Naive thymus-derived CD4-positive, alpha-beta T cell (primary cell): ENCODE measurements around the gene MKNK2. TPM values are rescaled to one million over a fixed set of nuclear protein-coding genes. Genes with fewer than 3 reads are reported as not detected.
A peak's percentile ranks its signal among the peaks of the same experiment; 100 is the strongest.
"Not testable (repeated sequence)": the region's sequence is repeated elsewhere in the genome, so short reads cannot be mapped to it uniquely, and the experiment has no call there.

Source experiments
- ATAC-seq: fragments of 150-1000 bp; cut with Tn5 transposase; 2 replicates; pipeline ENCODE4 v1.10.0; 2021; ENCODE audit warnings: mild to moderate bottlenecking, moderate library complexity
- CTCF ChIA-PET: fragments of 350-600 bp; sonication (Branson Sonifier 250); formaldehyde crosslinking; loops from one replicate; lab custom pipeline; 2021; ENCODE audit warnings: antibody characterized with exemption; lab: Charles Lee
- POLR2A ChIA-PET: fragments of 350-600 bp; sonication (Branson Sonifier 250); formaldehyde crosslinking; loops from one replicate; lab custom pipeline; 2021; ENCODE audit warnings: antibody characterized with exemption, inconsistent platforms; lab: Charles Lee
- DNase-seq, 9 donors: peaks; one replicate each; pipeline versions ENCODE4 v3.0.0 to v3.0.0-alpha.2; 2020 to 2022; ENCODE audit warnings: mixed read lengths in 1 of 9
- H3K27ac ChIP-seq: one replicate; pipeline ENCODE4 v1.7.0; 2013; ENCODE audit warnings: mild to moderate bottlenecking, low read depth, low read length, moderate library complexity
- H3K27me3 ChIP-seq, 2 donors: one replicate each; pipeline ENCODE4 v1.7.0; 2013; ENCODE audit warnings: low read length in 2 of 2, mild to moderate bottlenecking in 2 of 2, moderate library complexity in 2 of 2; ENCODE audit not compliant: control insufficient read depth in 2 of 2, insufficient read depth in 2 of 2
- H3K36me3 ChIP-seq, 3 experiments: 1 replicate in 2 of 3; 2 replicates in 1 of 3; pipeline ENCODE4 v1.7.0; 2013; ENCODE audit warnings: low read length in 3 of 3, mild to moderate bottlenecking in 3 of 3, moderate library complexity in 1 of 3; ENCODE audit not compliant: insufficient read depth in 3 of 3, control insufficient read depth in 2 of 3
- H3K4me1 ChIP-seq, 2 donors: one replicate each; pipeline ENCODE4 v1.7.0; 2013; ENCODE audit warnings: low read length in 2 of 2, mild to moderate bottlenecking in 2 of 2, moderate library complexity in 1 of 2; ENCODE audit not compliant: control insufficient read depth in 2 of 2, insufficient read depth in 2 of 2
- H3K4me3 ChIP-seq: 2 replicates; pipeline ENCODE4 v1.7.0; 2013; ENCODE audit warnings: mild to moderate bottlenecking, low read length
- H3K9me3 ChIP-seq, 3 experiments: 1 replicate in 2 of 3; 2 replicates in 1 of 3; pipeline ENCODE4 v1.7.0; 2013; ENCODE audit warnings: low read length in 3 of 3; ENCODE audit not compliant: control insufficient read depth in 2 of 3
- H3K27ac Mint-ChIP-seq, 9 donors: one replicate each; pipeline ENCODE4 v1.8.0; 2020 to 2022; ENCODE audit warnings: mixed read lengths in 9 of 9, mild to moderate bottlenecking in 8 of 9, moderate library complexity in 5 of 9, inconsistent platforms in 2 of 9
- H3K27me3 Mint-ChIP-seq, 5 donors: one replicate each; pipeline ENCODE4 v1.8.0; 2021 to 2022; ENCODE audit warnings: mixed read lengths in 5 of 5, mild to moderate bottlenecking in 1 of 5
- H3K36me3 Mint-ChIP-seq, 5 donors: one replicate each; pipeline ENCODE4 v1.8.0; 2020 to 2022; ENCODE audit warnings: mixed read lengths in 5 of 5, mild to moderate bottlenecking in 3 of 5, inconsistent platforms in 1 of 5
- H3K4me1 Mint-ChIP-seq, 7 donors: one replicate each; pipeline ENCODE4 v1.8.0; 2020 to 2022; ENCODE audit warnings: mixed read lengths in 7 of 7, mild to moderate bottlenecking in 3 of 7, inconsistent platforms in 1 of 7
- H3K4me3 Mint-ChIP-seq, 10 donors: one replicate each; pipeline ENCODE4 v1.8.0; 2020 to 2022; ENCODE audit warnings: mild to moderate bottlenecking in 10 of 10, mixed read lengths in 10 of 10, moderate library complexity in 6 of 10, inconsistent platforms in 2 of 10
- H3K9me3 Mint-ChIP-seq, 11 donors: one replicate each; pipeline ENCODE4 v1.8.0; 2020 to 2022; ENCODE audit warnings: mixed read lengths in 11 of 11, mild to moderate bottlenecking in 4 of 11, inconsistent platforms in 1 of 11, moderate library complexity in 1 of 11
- intact Hi-C, 2 donors: fragments of 100-400 bp; cut with micrococcal nuclease; formaldehyde crosslinking; loops; one replicate each; pipeline ENCODE4 v1.15.1; 2023
- polyA plus RNA-seq, 2 donors: library from polyadenylated mRNA; unstranded; fragments of 300-500 nt; fragmentation: Illumina TruSeq; gene quantifications; one replicate each; pipeline ENCODE4 v1.2.3, GENCODE V29; 2021
- total RNA-seq, 6 experiments: library from RNA in 5 of 6; stranded (reverse) in 5 of 6; gene quantifications; 1 replicate in 5 of 6; 2 replicates in 1 of 6; pipeline ENCODE4 v1.2.3 and lab custom pipeline; 2021 to 2026

Gene MKNK2
- total and polyA plus RNA-seq, 7 experiments from 2014 or later: 28.8 to 347 (median 200) TPM

DNA sequence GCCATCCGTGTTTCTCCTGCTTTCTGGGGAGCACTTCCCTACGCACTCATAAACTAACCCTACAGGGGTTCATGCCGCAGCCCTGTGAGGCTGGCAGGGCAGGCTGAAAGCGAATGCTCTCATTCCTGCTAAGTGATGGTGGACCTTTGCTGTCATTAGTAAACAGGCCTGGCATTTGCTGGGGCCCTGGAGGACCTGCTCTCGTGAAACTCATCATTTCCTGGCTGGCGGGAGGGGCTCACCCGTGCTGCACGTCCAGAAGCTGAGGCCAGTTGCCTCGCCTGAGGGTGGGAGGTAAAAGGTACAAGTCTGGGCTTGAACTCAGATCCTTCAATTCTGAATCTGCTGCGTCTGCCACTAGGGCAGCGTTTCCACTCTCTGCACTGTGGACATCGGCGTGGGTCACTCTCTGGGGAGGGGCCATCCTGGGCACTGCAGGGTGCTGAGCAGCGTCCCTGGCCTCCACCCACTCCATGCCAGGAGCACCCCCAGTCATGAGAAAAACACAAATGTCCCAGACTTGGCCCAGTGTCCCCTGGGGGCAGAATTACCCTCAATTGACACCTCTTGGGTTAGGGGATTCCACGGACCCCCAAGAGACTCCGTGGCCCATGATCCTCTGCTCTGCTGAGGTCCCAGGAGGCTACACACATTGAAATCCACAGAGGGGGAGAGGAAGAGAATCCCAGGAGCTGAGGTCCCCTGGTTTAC is 38.1 kb upstream of the MKNK2 start:
- Mint-ChIP-seq H3K36me3 (peaks cover 0 to 47% (median 4%) of the 10 kb centered on the region in 5 donors), H3K4me3 (peak overlapping the region in 9 of 10 donors; percentile 45 to 96 (median 75)), H3K9me3 (peaks cover 0 to 5% (median 0%) of the 10 kb centered on the region in 11 donors), H3K27me3 (peaks cover 0 to 2% (median 0%) of the 10 kb centered on the region in 5 donors), H3K4me1 (peaks cover 46 to 81% (median 71%) of the 10 kb centered on the region in 7 donors), H3K27ac (peak overlapping the region; percentile 82 to 95 (median 94))
- POLR2A ChIA-PET: interaction anchor here (1.4 to 2.0 kb wide), 3 partner anchors 8 to 32 kb away, joined by 3 to 5 read pairs (median 5); no protein-coding TSS in a partner anchor
- Histone ChIP-seq H3K27ac (peak overlapping the region; percentile 45), H3K4me3 (no peak overlapping the region), H3K9me3 (no peaks in the 10 kb centered on the region), H3K27me3 (no peaks in the 10 kb centered on the region), H3K36me3 (peaks cover 0 to 4% (median 4%) of the 10 kb centered on the region in 3 experiments), H3K4me1 (peaks cover 53 to 61% of the 10 kb centered on the region in 2 donors)
- no peak for DNase-seq
- CTCF ChIA-PET: interaction anchor here (0.7 kb wide), 1 partner anchor 35 kb away, joined by 4 read pairs; no protein-coding TSS in a partner anchor
- intact Hi-C loops: no loop called here
- no peak for ATAC-seq

- peaks cover 4 to 51% (median 7%) of the 10 kb centered on the region in 5 donors for H3K36me3 Mint-ChIP-seq
- H3K4me3 ChIP-seq: no peak overlapping the region
- H3K36me3 ChIP-seq: peaks cover 0 to 8% (median 0%) of the 10 kb centered on the region in 3 experiments
- CTCF ChIA-PET: interaction anchor here (1.3 to 2.0 kb wide), 2 partner anchors 7 to 18 kb away, joined by 4 to 5 read pairs; no protein-coding TSS in a partner anchor
- H3K27ac Mint-ChIP-seq: peak overlapping the region; percentile 82 to 96 (median 94)
- H3K9me3 ChIP-seq: no peaks in the 10 kb centered on the region
- H3K27me3 Mint-ChIP-seq: peaks cover 0 to 2% (median 0%) of the 10 kb centered on the region in 5 donors
- H3K27ac ChIP-seq: peak overlapping the region; percentile 69
- H3K27me3 ChIP-seq: no peaks in the 10 kb centered on the region
- intact Hi-C loops: no loop called here
- H3K4me1 Mint-ChIP-seq: peaks cover 48 to 75% (median 65%) of the 10 kb centered on the region in 7 donors
- POLR2A ChIA-PET: interaction anchor here (0.6 to 6.1 kb wide), 11 partner anchors 6 to 70 kb away, joined by 3 to 125 read pairs (median 4); partner anchors contain the start of genes AP3D1 and MOB3A
- peaks cover 0 to 5% (median 0%) of the 10 kb centered on the region in 11 donors for H3K9me3 Mint-ChIP-seq
- ATAC-seq (peak; percentile 21), DNase-seq (peak in 2 of 9 donors; percentile 29 to 36)
- H3K4me1 ChIP-seq: peaks cover 54 to 58% of the 10 kb centered on the region in 2 donors
- H3K4me3 Mint-ChIP-seq: peak overlapping the region; percentile 65 to 97 (median 82)
These were observed 36.6 kb upstream of the MKNK2 start for GRCh38 chr19:2087621-2088100.

- Mint-ChIP-seq H3K4me1 (peaks cover 50 to 74% (median 68%) of the 10 kb centered on the region in 7 donors), H3K36me3 (peaks cover 4 to 53% (median 7%) of the 10 kb centered on the region in 5 donors), H3K27ac (peak overlapping the region; percentile 82 to 96 (median 94)), H3K4me3 (peak overlapping the region; percentile 65 to 97 (median 82))
- CTCF ChIA-PET: interaction anchor here (1.3 to 2.0 kb wide), 2 partner anchors 8 to 17 kb away, joined by 4 to 5 read pairs; no protein-coding TSS in a partner anchor
- H3K9me3 Mint-ChIP-seq, H3K27me3 Mint-ChIP-seq, intact Hi-C loops, H3K4me3 ChIP-seq, ATAC-seq, H3K36me3 ChIP-seq, DNase-seq, H3K27me3 ChIP-seq, H3K9me3 ChIP-seq: not testable (repeated sequence)
- POLR2A ChIA-PET: interaction anchor here (0.6 to 6.1 kb wide), 11 partner anchors 7 to 155 kb away, joined by 3 to 125 read pairs (median 3); partner anchors contain the start of gene MOB3A
- H3K4me1 ChIP-seq: peaks cover 61 to 65% of the 10 kb centered on the region in 2 donors
- H3K27ac ChIP-seq: peak overlapping the region; percentile 69
These were observed 35.9 kb upstream of the MKNK2 start for GRCh38 chr19:2086695-2087620.

- peaks cover 65 to 72% of the 10 kb centered on the region in 2 donors for H3K4me1 ChIP-seq
- peak overlapping the region; percentile 92 to 99 (median 96) for H3K27ac Mint-ChIP-seq
- ATAC-seq (peak; percentile 86), DNase-seq (peak; percentile 68 to 97 (median 95))
- H3K4me1 Mint-ChIP-seq: peaks cover 48 to 76% (median 68%) of the 10 kb centered on the region in 7 donors
- intact Hi-C loops: loop anchor here (1.0 to 2.0 kb wide), 6 partner anchors 11 to 143 kb away; partner anchors contain the start of genes AP3D1 (in 2 of the 2), IZUMO4 (in 2 of the 2) and MOB3A (in 2 of the 2)
- H3K4me3 Mint-ChIP-seq: peak overlapping the region; percentile 87 to 99 (median 95)
- peak overlapping the region; percentile 99 for H3K27ac ChIP-seq
- peaks cover 0 to 8% (median 0%) of the 10 kb centered on the region in 3 experiments for H3K36me3 ChIP-seq
- H3K9me3 Mint-ChIP-seq: peaks cover 0 to 11% (median 0%) of the 10 kb centered on the region in 11 donors
- H3K27me3 ChIP-seq: no peaks in the 10 kb centered on the region
- peaks cover 0 to 2% (median 0%) of the 10 kb centered on the region in 5 donors for H3K27me3 Mint-ChIP-seq
- ChIA-PET CTCF (interaction anchor here (0.7 to 1.9 kb wide), 5 partner anchors 10 to 76 kb away, joined by 4 to 11 read pairs (median 5); no protein-coding TSS in a partner anchor), POLR2A (interaction anchor here (0.6 to 6.1 kb wide), 10 partner anchors 9 to 194 kb away, joined by 3 to 125 read pairs (median 5); partner anchors contain the start of genes AP3D1, MKNK2 and MOB3A)
- no peaks in the 10 kb centered on the region for H3K9me3 ChIP-seq
- peaks cover 4 to 55% (median 7%) of the 10 kb centered on the region in 5 donors for H3K36me3 Mint-ChIP-seq
- H3K4me3 ChIP-seq: peak overlapping the region; percentile 98
These were observed 34.1 kb upstream of the MKNK2 start for GRCh38 chr19:2084993-2085720.

GRCh38 chr19:2083174-2083854 is 32.3 kb upstream of the MKNK2 start:
- Mint-ChIP-seq H3K27ac (peak overlapping the region; percentile 92 to 99 (median 96)), H3K27me3 (peaks cover 0 to 2% (median 0%) of the 10 kb centered on the region in 5 donors), H3K9me3 (peaks cover 0 to 11% (median 0%) of the 10 kb centered on the region in 11 donors), H3K4me3 (peak overlapping the region; percentile 87 to 99 (median 95)), H3K4me1 (peaks cover 51 to 77% (median 65%) of the 10 kb centered on the region in 7 donors), H3K36me3 (peaks cover 4 to 56% (median 9%) of the 10 kb centered on the region in 5 donors)
- H3K27me3 ChIP-seq: no peaks in the 10 kb centered on the region
- CTCF ChIA-PET: interaction anchor here (0.6 to 1.8 kb wide), 8 partner anchors 9 to 94 kb away, joined by 3 to 11 read pairs (median 4); partner anchors contain the start of gene MOB3A
- H3K4me1 ChIP-seq: peaks cover 57 to 62% of the 10 kb centered on the region in 2 donors
- peaks cover 0 to 26% (median 6%) of the 10 kb centered on the region in 3 experiments for H3K36me3 ChIP-seq
- H3K27ac ChIP-seq: peak overlapping the region; percentile 99
- H3K4me3 ChIP-seq: peak overlapping the region; percentile 98
- intact Hi-C loops: loop anchor here (1.0 to 2.0 kb wide), 2 partner anchors 32 to 33 kb away; partner anchors contain the start of gene MKNK2 (in 2 of the 2)
- ATAC-seq (peak; percentile 22), DNase-seq (peak in 8 of 9 donors; percentile 32 to 81 (median 76))
- POLR2A ChIA-PET: interaction anchor here (0.5 to 6.1 kb wide), 20 partner anchors 10 to 309 kb away, joined by 3 to 125 read pairs (median 6); partner anchors contain the start of genes MKNK2 and MOB3A
- no peaks in the 10 kb centered on the region for H3K9me3 ChIP-seq
